ENCODE measurements around the gene ALK.

Gene ALK

GRCh38 chr2:29900971-29901633 is 20.3 kb downstream of the ALK start:
- no peak for DNase-seq

GRCh38 chr2:29898999-29899398 is 22.4 kb downstream of the ALK start:
- no peak for DNase-seq

- DNase-seq = no peak
Observed at GRCh38 chr2:29894822-29895614, 26.4 kb downstream of the ALK start.

- DNase-seq = no peak
Observed at GRCh38 chr2:29892585-29893259, 28.7 kb downstream of the ALK start.

GRCh38 chr2:29881089-29881730 is 40.2 kb downstream of the ALK start:
- no peak for DNase-seq

- DNase-seq = no peak
Observed at GRCh38 chr2:29880084-29880483, 41.3 kb downstream of the ALK start.

- DNase-seq = no peak
Observed at GRCh38 chr2:29879456-29879855, 41.9 kb downstream of the ALK start.

- DNase-seq = no peak
Observed at GRCh38 chr2:29878898-29879297, 42.5 kb downstream of the ALK start.

GRCh38 chr2:29876374-29876773 is 45.0 kb downstream of the ALK start:
- DNase-seq = no peak

GRCh38 chr2:29874745-29875144 is 46.6 kb downstream of the ALK start:
- DNase-seq = no peak

- no peak for DNase-seq
Observed at GRCh38 chr2:29872870-29873269, 48.5 kb downstream of the ALK start.

- DNase-seq = no peak
Observed at GRCh38 chr2:29871541-29871940, 49.8 kb downstream of the ALK start.

GRCh38 chr2:29865512-29865911 is 55.9 kb downstream of the ALK start:
- no peak for DNase-seq

- no peak for DNase-seq
Observed at GRCh38 chr2:29864988-29865387, 56.4 kb downstream of the ALK start.

- no peak for DNase-seq
Observed at GRCh38 chr2:29855924-29856639, 65.3 kb downstream of the ALK start.

- DNase-seq = no peak
Observed at GRCh38 chr2:29850794-29851193, 70.6 kb downstream of the ALK start.

GRCh38 chr2:29848566-29849310 is 72.6 kb downstream of the ALK start:
- DNase-seq = no peak

GRCh38 chr2:29847886-29848285 is 73.5 kb downstream of the ALK start:
- no peak for DNase-seq

GRCh38 chr2:29844713-29845326 is 76.6 kb downstream of the ALK start:
- DNase-seq = no peak

GRCh38 chr2:29841386-29842004 is 79.9 kb downstream of the ALK start:
- DNase-seq = no peak

- no peak for DNase-seq
Observed at GRCh38 chr2:29839306-29839705, 82.1 kb downstream of the ALK start.

All from NCI-H2029 (cell line).